NB4 (cell line): ENCODE measurements around the gene MBNL1.

Experiments used
- MYC ChIP-seq: IDR thresholded peaks from 2 replicates; pipeline ENCODE4 v1.6.1; 2011; ENCODE audit warnings: low read depth, low read length
- POLR2A ChIP-seq: IDR thresholded peaks from 2 replicates; pipeline ENCODE4 v1.6.1; 2011; ENCODE audit warnings: mild to moderate bottlenecking; ENCODE audit not compliant: insufficient read length; ENCODE audit errors: extremely low read depth
- TF ChIP-seq, protein P1 (sequence below): IDR thresholded peaks from one replicate; pipeline ENCODE4 v1.5.1; 2012; ENCODE audit warnings: low read depth, low read length
- TF ChIP-seq, protein P2 (sequence below): IDR thresholded peaks from 2 replicates; pipeline ENCODE4 v1.6.1; 2011; ENCODE audit warnings: low read depth, low read length

- TF ChIP-seq, protein P1, sequence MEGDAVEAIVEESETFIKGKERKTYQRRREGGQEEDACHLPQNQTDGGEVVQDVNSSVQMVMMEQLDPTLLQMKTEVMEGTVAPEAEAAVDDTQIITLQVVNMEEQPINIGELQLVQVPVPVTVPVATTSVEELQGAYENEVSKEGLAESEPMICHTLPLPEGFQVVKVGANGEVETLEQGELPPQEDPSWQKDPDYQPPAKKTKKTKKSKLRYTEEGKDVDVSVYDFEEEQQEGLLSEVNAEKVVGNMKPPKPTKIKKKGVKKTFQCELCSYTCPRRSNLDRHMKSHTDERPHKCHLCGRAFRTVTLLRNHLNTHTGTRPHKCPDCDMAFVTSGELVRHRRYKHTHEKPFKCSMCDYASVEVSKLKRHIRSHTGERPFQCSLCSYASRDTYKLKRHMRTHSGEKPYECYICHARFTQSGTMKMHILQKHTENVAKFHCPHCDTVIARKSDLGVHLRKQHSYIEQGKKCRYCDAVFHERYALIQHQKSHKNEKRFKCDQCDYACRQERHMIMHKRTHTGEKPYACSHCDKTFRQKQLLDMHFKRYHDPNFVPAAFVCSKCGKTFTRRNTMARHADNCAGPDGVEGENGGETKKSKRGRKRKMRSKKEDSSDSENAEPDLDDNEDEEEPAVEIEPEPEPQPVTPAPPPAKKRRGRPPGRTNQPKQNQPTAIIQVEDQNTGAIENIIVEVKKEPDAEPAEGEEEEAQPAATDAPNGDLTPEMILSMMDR: no peak
- TF ChIP-seq POLR2A (no peak), MYC (no peak)
- TF ChIP-seq, protein P2, sequence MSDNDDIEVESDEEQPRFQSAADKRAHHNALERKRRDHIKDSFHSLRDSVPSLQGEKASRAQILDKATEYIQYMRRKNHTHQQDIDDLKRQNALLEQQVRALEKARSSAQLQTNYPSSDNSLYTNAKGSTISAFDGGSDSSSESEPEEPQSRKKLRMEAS: no peak
These were observed 157.7 kb downstream of the MBNL1 start for GRCh38 chr3:152426393-152426792.
